BE2C (cell line): ENCODE results near the gene HHLA2.

ENCODE experiments used
- DNase-seq: peaks from one replicate; pipeline ENCODE4 v3.0.0-alpha.2; 2020
- H3K27me3 ChIP-seq: fragments of 250-450 bp; sonication (Bioruptor Pico); 2 replicates; pipeline ENCODE4 v1.5.1; 2020; ENCODE audit warnings: mild to moderate bottlenecking
- H3K36me3 ChIP-seq: fragments of 250-450 bp; sonication (Bioruptor Pico); 2 replicates; pipeline ENCODE4 v1.5.1; 2020; ENCODE audit warnings: mild to moderate bottlenecking
- H3K4me1 ChIP-seq: fragments of 250-450 bp; sonication (Bioruptor Pico); 2 replicates; pipeline ENCODE4 v1.5.1; 2020
- H3K4me3 ChIP-seq: 2 replicates; pipeline ENCODE4 v1.5.1; 2011; ENCODE audit warnings: low read depth, low read length
- H3K9me3 ChIP-seq: fragments of 250-450 bp; sonication (Bioruptor Pico); 2 replicates; pipeline ENCODE4 v1.5.1; 2020
- TF ChIP-seq, protein P1 (sequence below): IDR thresholded peaks from 2 replicates; pipeline ENCODE4 v1.5.1; 2012; ENCODE audit warnings: mild to moderate bottlenecking, low read depth, low read length

The HHLA2 gene

DNA sequence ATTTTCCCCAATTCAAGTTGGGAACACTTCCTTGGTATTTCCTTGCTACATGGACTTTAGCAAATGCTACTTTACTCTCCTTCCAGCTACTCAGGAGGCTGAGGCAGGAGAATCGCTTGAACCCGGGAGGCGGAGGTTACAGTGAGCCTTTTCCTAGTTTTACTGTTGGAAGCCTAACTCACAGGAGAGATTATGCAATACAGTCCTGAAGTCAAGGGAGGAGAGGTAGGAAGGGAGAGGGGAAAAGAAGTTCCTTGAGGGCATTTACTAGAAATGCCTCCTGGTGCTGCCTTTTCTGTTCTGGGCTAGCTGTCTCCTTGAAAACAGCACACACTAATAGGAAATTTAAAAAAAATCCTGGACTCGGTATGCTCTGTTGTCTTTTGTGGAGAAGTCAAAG lies 6.2 kb downstream of the HHLA2 start:
- H3K36me3 ChIP-seq, result no peaks in the 10 kb centered on the region
- H3K9me3 ChIP-seq, result no peaks in the 10 kb centered on the region
- H3K4me3 ChIP-seq, result no peak overlapping the region
- H3K4me1 ChIP-seq, result peaks cover 6% of the 10 kb centered on the region; the same call in 1 of the 2 replicates
- TF ChIP-seq, protein P1, sequence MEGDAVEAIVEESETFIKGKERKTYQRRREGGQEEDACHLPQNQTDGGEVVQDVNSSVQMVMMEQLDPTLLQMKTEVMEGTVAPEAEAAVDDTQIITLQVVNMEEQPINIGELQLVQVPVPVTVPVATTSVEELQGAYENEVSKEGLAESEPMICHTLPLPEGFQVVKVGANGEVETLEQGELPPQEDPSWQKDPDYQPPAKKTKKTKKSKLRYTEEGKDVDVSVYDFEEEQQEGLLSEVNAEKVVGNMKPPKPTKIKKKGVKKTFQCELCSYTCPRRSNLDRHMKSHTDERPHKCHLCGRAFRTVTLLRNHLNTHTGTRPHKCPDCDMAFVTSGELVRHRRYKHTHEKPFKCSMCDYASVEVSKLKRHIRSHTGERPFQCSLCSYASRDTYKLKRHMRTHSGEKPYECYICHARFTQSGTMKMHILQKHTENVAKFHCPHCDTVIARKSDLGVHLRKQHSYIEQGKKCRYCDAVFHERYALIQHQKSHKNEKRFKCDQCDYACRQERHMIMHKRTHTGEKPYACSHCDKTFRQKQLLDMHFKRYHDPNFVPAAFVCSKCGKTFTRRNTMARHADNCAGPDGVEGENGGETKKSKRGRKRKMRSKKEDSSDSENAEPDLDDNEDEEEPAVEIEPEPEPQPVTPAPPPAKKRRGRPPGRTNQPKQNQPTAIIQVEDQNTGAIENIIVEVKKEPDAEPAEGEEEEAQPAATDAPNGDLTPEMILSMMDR, result no peak
- no peak for DNase-seq
- no peaks in the 10 kb centered on the region for H3K27me3 ChIP-seq

DNA sequence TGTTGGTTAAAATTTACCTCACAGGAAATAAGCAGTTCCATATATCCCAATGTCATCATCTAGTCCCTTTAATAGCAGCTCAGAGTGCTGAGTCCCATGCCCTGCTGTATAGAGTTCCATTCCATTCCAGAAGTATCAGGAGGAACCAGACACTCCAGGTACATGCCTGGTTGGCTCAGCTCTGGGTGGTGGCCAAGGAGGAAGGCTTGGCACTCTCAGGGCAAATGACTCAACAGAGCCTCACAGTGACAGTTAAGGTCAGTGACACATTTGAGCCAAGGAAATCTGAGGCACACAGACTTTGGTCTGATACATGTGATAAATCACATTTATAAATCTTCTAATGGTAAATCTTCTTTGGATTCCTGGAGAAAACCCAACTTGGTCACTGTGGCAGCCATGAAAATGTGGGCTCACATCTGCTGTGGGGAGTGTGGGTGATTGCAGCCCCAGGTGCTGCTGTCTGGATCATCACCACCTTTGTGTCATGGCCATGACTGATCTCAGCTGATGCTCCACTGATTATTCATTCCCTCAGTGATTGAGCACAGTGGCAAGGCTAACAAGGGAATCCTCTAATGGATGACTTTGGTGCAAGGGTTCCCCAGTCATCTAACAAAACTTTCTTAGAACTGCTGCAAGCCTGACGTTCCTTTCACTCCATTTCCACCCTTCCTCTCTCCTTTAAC lies 9.3 kb downstream of the HHLA2 start:
- Histone ChIP-seq H3K9me3 (no peaks in the 10 kb centered on the region), H3K36me3 (no peaks in the 10 kb centered on the region), H3K4me3 (no peak overlapping the region), H3K27me3 (no peaks in the 10 kb centered on the region), H3K4me1 (peaks cover 15% of the 10 kb centered on the region)
- no peak for DNase-seq
- TF ChIP-seq, protein P1, result no peak

DNA sequence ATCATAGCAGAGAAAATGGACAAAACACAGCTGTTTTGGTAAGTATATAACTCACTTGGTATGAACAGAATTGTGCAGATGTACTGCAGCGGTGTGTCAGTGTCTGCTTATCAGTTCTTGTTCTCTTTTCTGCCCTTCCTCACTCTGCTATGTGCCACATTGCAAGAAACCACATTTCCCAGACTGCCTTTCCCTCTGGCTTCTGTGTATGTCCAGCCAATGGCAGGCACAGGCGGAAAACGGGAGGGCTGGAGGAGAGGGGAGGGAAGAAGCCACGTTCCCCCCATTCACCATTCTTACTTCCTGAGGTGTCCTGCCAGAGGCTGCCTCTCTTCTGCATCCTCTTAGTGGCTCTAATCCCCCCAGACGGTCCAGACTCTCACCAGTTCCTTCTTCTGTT lies 15.4 kb downstream of the HHLA2 start:
- H3K9me3 ChIP-seq, result no peaks in the 10 kb centered on the region
- H3K4me1 ChIP-seq, result peaks cover 8% of the 10 kb centered on the region; the same call in 1 of the 2 replicates
- no peaks in the 10 kb centered on the region for H3K27me3 ChIP-seq
- no peaks in the 10 kb centered on the region for H3K36me3 ChIP-seq
- TF ChIP-seq, protein P1, result no peak
- no peak overlapping the region for H3K4me3 ChIP-seq
- no peak for DNase-seq

DNA sequence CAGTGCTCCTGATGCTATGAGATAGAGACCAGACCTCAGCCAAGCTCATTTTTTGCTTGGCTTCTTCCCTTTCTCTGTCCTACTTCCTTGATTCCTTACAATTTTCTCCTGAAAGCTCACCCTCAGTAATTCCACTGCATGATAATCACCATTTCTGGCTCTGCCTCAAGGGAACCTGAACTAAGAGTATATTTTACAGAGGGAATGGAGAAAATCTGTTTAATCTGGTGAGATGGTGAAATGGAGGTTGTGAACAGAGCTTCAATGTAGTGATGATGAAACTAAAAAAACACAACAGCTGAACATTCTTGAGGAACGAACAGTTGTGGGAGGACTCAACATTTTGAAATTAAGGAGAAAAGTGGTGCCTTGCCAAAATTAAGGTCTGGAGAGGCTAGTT lies 16.3 kb downstream of the HHLA2 start:
- DNase-seq, result no peak

DNA sequence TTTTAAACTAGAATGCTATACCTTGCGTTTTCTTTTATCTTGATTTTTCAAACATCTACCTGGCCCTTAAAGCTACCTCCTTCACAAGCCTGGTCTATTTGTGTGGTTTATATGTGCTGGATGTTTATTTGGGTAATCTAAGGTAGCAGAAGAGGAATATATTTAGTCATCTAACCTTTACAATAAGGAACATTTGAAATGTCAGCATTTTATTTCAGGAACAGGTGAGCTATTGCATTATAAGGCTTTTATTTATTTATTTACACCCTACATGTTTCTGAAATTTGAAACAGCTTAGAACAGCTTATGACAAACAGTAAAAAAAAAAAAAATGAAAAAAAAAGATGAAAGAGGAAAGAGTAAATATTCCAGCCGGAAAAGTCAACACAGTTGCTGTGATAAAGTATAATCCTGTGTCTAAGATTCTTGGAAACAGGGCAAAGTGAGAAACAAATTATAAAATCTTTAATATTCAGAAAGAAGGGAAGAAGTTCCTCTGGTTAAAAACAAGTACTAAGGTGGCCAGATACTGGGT lies 19.5 kb downstream of the HHLA2 start:
- Histone ChIP-seq H3K9me3 (no peaks in the 10 kb centered on the region), H3K36me3 (no peaks in the 10 kb centered on the region), H3K4me1 (no peaks in the 10 kb centered on the region; the same call in 1 of the 2 replicates), H3K27me3 (no peaks in the 10 kb centered on the region), H3K4me3 (no peak overlapping the region)
- no peak for DNase-seq
- TF ChIP-seq, protein P1, result no peak

More for the DNA sequence above, 16.3 kb downstream of the HHLA2 start:
- H3K4me1 ChIP-seq, result peaks cover 8% of the 10 kb centered on the region; the same call in 1 of the 2 replicates
- TF ChIP-seq, protein P1, result no peak
- H3K27me3 ChIP-seq, result no peaks in the 10 kb centered on the region
- no peaks in the 10 kb centered on the region for H3K9me3 ChIP-seq
- no peaks in the 10 kb centered on the region for H3K36me3 ChIP-seq
- H3K4me3 ChIP-seq, result no peak overlapping the region

DNA sequence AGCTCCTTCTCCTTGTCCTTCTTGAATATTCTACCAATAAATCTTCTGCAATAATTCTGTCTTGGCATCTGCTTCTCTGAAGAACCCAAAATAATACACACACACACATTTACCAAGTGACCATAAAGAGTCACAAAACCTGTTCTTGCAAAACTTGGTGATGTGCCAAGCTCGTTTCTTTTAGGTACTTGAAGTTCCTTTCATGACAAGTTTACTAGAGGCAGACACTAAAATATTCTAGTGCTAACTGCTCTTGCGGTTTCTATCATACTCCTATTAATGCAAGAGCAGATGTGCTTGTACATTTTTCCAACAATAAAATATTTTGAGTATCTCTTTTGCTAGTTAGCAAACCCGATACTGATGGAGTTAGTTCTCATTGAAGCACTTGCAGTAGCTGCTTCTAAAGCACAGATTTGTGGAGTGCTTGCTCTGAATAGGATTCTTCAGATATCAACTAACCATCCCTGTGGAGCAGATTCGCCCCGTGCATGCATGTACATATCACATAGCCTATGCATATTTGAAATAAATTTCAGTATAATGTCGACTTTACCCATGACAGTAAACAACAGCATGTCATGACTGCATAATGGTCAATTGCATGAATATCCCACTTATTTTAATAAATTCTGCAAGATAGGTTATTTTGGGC lies 23.2 kb downstream of the HHLA2 start:
- H3K27me3 ChIP-seq, result no peaks in the 10 kb centered on the region
- H3K36me3 ChIP-seq, result no peaks in the 10 kb centered on the region
- H3K4me3 ChIP-seq, result no peak overlapping the region
- DNase-seq, result no peak
- 0 out of 2 replicates have a peak, but pooled peaks cover 2% of the 10 kb centered on the region for H3K4me1 ChIP-seq
- TF ChIP-seq, protein P1, result no peak
- no peaks in the 10 kb centered on the region for H3K9me3 ChIP-seq
